ENCODE data around the gene IL22RA1.

IL22RA1 gene

DNA sequence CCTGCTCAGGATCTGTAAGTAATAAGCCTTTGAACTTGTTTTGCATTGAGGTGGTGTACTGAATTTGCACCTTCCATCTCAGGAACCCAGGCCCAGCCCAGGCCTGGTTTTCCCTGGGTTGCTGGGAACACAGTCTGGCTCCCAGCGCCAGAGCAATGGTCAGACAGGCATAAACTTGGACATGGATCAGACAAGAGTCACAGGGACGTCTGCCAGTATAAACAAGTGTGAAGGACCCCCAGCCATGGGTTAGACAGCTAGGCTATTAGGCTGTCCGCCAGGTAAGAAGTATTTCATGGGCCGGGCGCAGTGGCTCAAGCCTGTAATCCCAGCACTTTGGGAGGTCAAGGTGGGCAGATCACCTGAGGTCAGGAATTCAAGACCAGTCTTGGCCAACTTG is 38.7 kb upstream of the IL22RA1 start:
- no peaks in the 10 kb centered on the region for H3K36me3 ChIP-seq (ENCODE audit: control insufficient read depth, insufficient read depth, low read length)
- no peak overlapping the region for H3K4me3 ChIP-seq (ENCODE audit: insufficient read depth, low read depth, low read length)
- no peak overlapping the region for H3K27ac ChIP-seq (ENCODE audit: insufficient read depth, low read depth, low read length, poor library complexity, severe bottlenecking)
- H3K4me1 ChIP-seq (ENCODE audit: control insufficient read depth, insufficient read depth, low read length), result no peaks in the 10 kb centered on the region
- peaks cover 11% of the 10 kb centered on the region for H3K27me3 ChIP-seq (ENCODE audit: control insufficient read depth, insufficient read depth, low read length, poor library complexity, severe bottlenecking)
- H3K9me3 ChIP-seq (ENCODE audit: control insufficient read depth, low read length), result no peaks in the 10 kb centered on the region
- 95% methylated on average over 5 of the region's 5 CpGs for WGBS, 2 experiments

DNA sequence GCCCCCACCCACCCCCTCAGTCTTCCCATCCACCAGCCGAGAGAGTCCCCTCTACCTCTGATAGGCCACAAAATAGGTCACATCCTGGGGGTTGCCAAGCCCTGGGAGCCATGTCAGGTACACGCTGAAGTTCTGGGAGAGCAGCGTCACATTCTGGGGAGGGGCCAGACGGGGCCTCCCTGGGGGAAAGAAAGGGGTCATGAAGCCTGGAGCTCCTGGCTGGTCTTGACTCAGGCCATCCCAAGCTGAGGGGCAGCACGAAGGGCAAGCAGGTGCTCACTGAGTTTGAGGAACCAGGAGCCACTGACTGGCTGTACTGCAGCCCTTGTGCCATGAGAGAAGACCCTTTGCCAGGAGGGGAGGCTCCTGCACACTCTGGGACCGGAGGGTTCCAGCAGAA is 37.7 kb upstream of the IL22RA1 start:
- Histone ChIP-seq H3K36me3 (ENCODE audit: control insufficient read depth, insufficient read depth, low read length) (no peaks in the 10 kb centered on the region), H3K4me1 (ENCODE audit: control insufficient read depth, insufficient read depth, low read length) (no peaks in the 10 kb centered on the region), H3K4me3 (ENCODE audit: insufficient read depth, low read depth, low read length) (no peak overlapping the region), H3K27ac (ENCODE audit: insufficient read depth, low read depth, low read length, poor library complexity, severe bottlenecking) (no peak overlapping the region), H3K9me3 (ENCODE audit: control insufficient read depth, low read length) (no peaks in the 10 kb centered on the region), H3K27me3 (ENCODE audit: control insufficient read depth, insufficient read depth, low read length, poor library complexity, severe bottlenecking) (peaks cover 2% of the 10 kb centered on the region)
- WGBS, 2 experiments, result 92 to 93% methylated on average over 6 of the region's 6 CpGs

DNA sequence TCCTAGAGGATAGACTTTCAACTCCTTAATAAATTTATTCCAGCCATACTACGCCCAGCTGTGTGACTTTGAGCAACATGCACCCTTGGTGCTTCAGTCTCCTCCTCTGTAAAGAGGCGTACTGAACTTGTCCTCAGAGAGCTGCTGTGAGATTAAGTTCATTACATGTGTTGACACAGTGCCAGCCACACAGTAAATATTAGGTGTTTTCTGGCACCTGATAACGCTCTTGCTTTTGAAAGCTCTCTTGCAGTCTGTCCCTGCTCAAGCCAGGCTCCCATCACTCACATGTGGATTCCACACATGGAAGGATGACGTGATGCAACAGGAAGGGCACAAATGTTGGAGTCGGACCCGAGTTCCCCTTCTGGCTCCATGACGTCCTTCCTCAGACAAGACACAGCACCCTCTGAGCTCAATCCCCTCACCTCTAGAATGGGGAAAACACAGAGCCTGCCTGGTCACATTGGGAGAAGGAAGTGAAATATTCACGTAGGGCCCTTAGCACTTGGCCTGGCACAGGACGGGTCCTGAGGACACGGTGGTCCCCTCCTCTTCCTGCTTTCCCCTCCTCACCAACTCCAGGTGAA is 36.4 kb upstream of the IL22RA1 start:
- H3K36me3 ChIP-seq (ENCODE audit: control insufficient read depth, insufficient read depth, low read length), result no peaks in the 10 kb centered on the region
- H3K27me3 ChIP-seq (ENCODE audit: control insufficient read depth, insufficient read depth, low read length, poor library complexity, severe bottlenecking), result no peaks in the 10 kb centered on the region
- no peak overlapping the region for H3K27ac ChIP-seq (ENCODE audit: insufficient read depth, low read depth, low read length, poor library complexity, severe bottlenecking)
- no peak overlapping the region for H3K4me3 ChIP-seq (ENCODE audit: insufficient read depth, low read depth, low read length)
- no peaks in the 10 kb centered on the region for H3K4me1 ChIP-seq (ENCODE audit: control insufficient read depth, insufficient read depth, low read length)
- whole genome bisulfite sequencing, 2 experiments, result 93 to 95% methylated on average over 10 of the region's 10 CpGs
- H3K9me3 ChIP-seq (ENCODE audit: control insufficient read depth, low read length), result no peaks in the 10 kb centered on the region

GRCh38 chr1:24178407-24178806 is 35.5 kb upstream of the IL22RA1 start:
- 95 to 99% methylated on average over 2 to 3 of the region's 3 CpGs for WGBS, 2 experiments

GRCh38 chr1:24177161-24177560 is 34.2 kb upstream of the IL22RA1 start:
- no peak overlapping the region for H3K4me3 ChIP-seq (ENCODE audit: insufficient read depth, low read depth, low read length)
- H3K36me3 ChIP-seq (ENCODE audit: control insufficient read depth, insufficient read depth, low read length), result no peaks in the 10 kb centered on the region
- no peaks in the 10 kb centered on the region for H3K4me1 ChIP-seq (ENCODE audit: control insufficient read depth, insufficient read depth, low read length)
- no peaks in the 10 kb centered on the region for H3K9me3 ChIP-seq (ENCODE audit: control insufficient read depth, low read length)
- no peaks in the 10 kb centered on the region for H3K27me3 ChIP-seq (ENCODE audit: control insufficient read depth, insufficient read depth, low read length, poor library complexity, severe bottlenecking)
- no peak overlapping the region for H3K27ac ChIP-seq (ENCODE audit: insufficient read depth, low read depth, low read length, poor library complexity, severe bottlenecking)
- 90 to 96% methylated on average over 10 of the region's 10 CpGs for WGBS, 2 experiments

More at GRCh38 chr1:24178407-24178806, 35.5 kb upstream of the IL22RA1 start:
- Histone ChIP-seq H3K27ac (ENCODE audit: insufficient read depth, low read depth, low read length, poor library complexity, severe bottlenecking) (no peak overlapping the region), H3K4me3 (ENCODE audit: insufficient read depth, low read depth, low read length) (no peak overlapping the region), H3K27me3 (ENCODE audit: control insufficient read depth, insufficient read depth, low read length, poor library complexity, severe bottlenecking) (no peaks in the 10 kb centered on the region), H3K9me3 (ENCODE audit: control insufficient read depth, low read length) (no peaks in the 10 kb centered on the region), H3K36me3 (ENCODE audit: control insufficient read depth, insufficient read depth, low read length) (no peaks in the 10 kb centered on the region), H3K4me1 (ENCODE audit: control insufficient read depth, insufficient read depth, low read length) (no peaks in the 10 kb centered on the region)

DNA sequence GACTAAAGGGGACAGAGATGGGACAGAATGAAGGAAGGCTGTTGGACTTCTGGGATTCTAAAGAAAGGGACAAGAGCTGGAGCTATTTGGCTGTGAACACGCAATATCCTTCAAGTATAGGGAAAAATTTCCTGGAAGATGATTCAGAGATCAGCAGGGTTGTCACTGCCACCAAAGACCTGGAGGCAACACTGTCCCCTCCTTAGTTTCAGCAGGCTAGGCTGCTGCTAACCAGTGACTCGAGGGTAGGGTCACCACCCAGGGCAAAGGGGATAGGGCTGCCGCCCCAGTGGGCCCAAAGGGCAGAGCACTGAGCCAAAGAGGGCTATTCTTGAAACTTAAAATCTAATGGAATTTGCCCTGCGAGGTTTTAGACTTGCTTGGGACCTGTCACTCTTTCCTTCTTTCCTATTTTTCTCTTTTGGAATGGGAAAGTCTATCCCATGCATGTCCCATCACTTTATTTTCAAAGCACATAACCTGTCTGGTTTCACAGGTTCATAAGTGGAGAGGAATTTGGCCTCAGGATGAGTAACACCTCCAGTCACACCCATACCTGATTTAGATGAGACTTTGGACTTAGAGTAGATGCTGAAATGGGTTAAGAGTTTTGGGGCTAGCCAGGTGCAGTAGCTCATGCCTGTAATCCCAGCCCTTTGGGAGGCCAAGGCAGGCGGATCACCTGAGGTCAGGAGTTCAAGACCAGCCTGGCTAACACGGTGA is 32.3 kb upstream of the IL22RA1 start:
- 92 to 93% methylated on average over 6 of the region's 6 CpGs for WGBS, 2 experiments
- Histone ChIP-seq H3K4me1 (ENCODE audit: control insufficient read depth, insufficient read depth, low read length) (no peaks in the 10 kb centered on the region), H3K27ac (ENCODE audit: insufficient read depth, low read depth, low read length, poor library complexity, severe bottlenecking) (no peak overlapping the region), H3K27me3 (ENCODE audit: control insufficient read depth, insufficient read depth, low read length, poor library complexity, severe bottlenecking) (no peaks in the 10 kb centered on the region), H3K9me3 (ENCODE audit: control insufficient read depth, low read length) (no peaks in the 10 kb centered on the region), H3K4me3 (ENCODE audit: insufficient read depth, low read depth, low read length) (no peak overlapping the region), H3K36me3 (ENCODE audit: control insufficient read depth, insufficient read depth, low read length) (no peaks in the 10 kb centered on the region)

GRCh38 chr1:24173638-24174575 is 31.0 kb upstream of the IL22RA1 start:
- no peak overlapping the region for H3K27ac ChIP-seq (ENCODE audit: insufficient read depth, low read depth, low read length, poor library complexity, severe bottlenecking)
- H3K4me1 ChIP-seq (ENCODE audit: control insufficient read depth, insufficient read depth, low read length), result no peaks in the 10 kb centered on the region
- WGBS, 2 experiments, result 90 to 93% methylated on average over 5 of the region's 5 CpGs
- no peak overlapping the region for H3K4me3 ChIP-seq (ENCODE audit: insufficient read depth, low read depth, low read length)
- H3K27me3 ChIP-seq (ENCODE audit: control insufficient read depth, insufficient read depth, low read length, poor library complexity, severe bottlenecking), result no peaks in the 10 kb centered on the region
- no peaks in the 10 kb centered on the region for H3K9me3 ChIP-seq (ENCODE audit: control insufficient read depth, low read length)
- H3K36me3 ChIP-seq (ENCODE audit: control insufficient read depth, insufficient read depth, low read length), result no peaks in the 10 kb centered on the region

DNA sequence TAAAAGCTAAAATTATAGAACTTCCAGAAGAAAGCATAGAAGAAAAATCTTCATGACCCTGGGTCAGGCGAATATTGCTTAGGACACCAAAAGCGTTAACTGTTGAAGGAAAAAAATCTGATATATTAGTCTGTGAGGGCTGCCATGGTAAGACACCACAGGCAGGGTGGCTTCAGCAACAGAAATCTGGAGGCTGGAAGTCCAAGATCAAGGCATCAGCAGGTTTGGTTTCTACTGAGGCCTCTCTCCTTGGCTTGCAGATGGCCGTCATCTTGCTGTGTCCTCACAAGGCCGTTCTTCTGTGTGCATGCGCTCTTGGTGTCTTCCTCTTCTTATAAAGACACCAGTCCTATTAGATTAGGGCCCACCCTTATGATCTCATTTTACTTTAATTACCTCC is 29.7 kb upstream of the IL22RA1 start:
- Histone ChIP-seq H3K4me1 (ENCODE audit: control insufficient read depth, insufficient read depth, low read length) (no peaks in the 10 kb centered on the region), H3K4me3 (ENCODE audit: insufficient read depth, low read depth, low read length) (no peak overlapping the region), H3K27ac (ENCODE audit: insufficient read depth, low read depth, low read length, poor library complexity, severe bottlenecking) (no peak overlapping the region), H3K36me3 (ENCODE audit: control insufficient read depth, insufficient read depth, low read length) (no peaks in the 10 kb centered on the region), H3K9me3 (ENCODE audit: control insufficient read depth, low read length) (no peaks in the 10 kb centered on the region), H3K27me3 (ENCODE audit: control insufficient read depth, insufficient read depth, low read length, poor library complexity, severe bottlenecking) (no peaks in the 10 kb centered on the region)
- 93 to 96% methylated on average over 5 of the region's 5 CpGs for WGBS, 2 experiments

GRCh38 chr1:24169286-24169685 is 26.3 kb upstream of the IL22RA1 start:
- Histone ChIP-seq H3K27me3 (ENCODE audit: control insufficient read depth, insufficient read depth, low read length, poor library complexity, severe bottlenecking) (no peaks in the 10 kb centered on the region), H3K4me1 (ENCODE audit: control insufficient read depth, insufficient read depth, low read length) (no peaks in the 10 kb centered on the region), H3K27ac (ENCODE audit: insufficient read depth, low read depth, low read length, poor library complexity, severe bottlenecking) (no peak overlapping the region), H3K9me3 (ENCODE audit: control insufficient read depth, low read length) (no peaks in the 10 kb centered on the region), H3K36me3 (ENCODE audit: control insufficient read depth, insufficient read depth, low read length) (no peaks in the 10 kb centered on the region), H3K4me3 (ENCODE audit: insufficient read depth, low read depth, low read length) (no peak overlapping the region)
- WGBS, 2 experiments, result 95 to 96% methylated on average over 12 of the region's 12 CpGs

- no peaks in the 10 kb centered on the region for H3K4me1 ChIP-seq (ENCODE audit: control insufficient read depth, insufficient read depth, low read length)
- no peaks in the 10 kb centered on the region for H3K9me3 ChIP-seq (ENCODE audit: control insufficient read depth, low read length)
- 94 to 97% methylated on average over 7 of the region's 7 CpGs for WGBS, 2 experiments
- H3K27ac ChIP-seq (ENCODE audit: insufficient read depth, low read depth, low read length, poor library complexity, severe bottlenecking), result no peak overlapping the region
- no peaks in the 10 kb centered on the region for H3K36me3 ChIP-seq (ENCODE audit: control insufficient read depth, insufficient read depth, low read length)
- no peak overlapping the region for H3K4me3 ChIP-seq (ENCODE audit: insufficient read depth, low read depth, low read length)
- no peaks in the 10 kb centered on the region for H3K27me3 ChIP-seq (ENCODE audit: control insufficient read depth, insufficient read depth, low read length, poor library complexity, severe bottlenecking)
Measured at GRCh38 chr1:24168245-24168644, 25.3 kb upstream of the IL22RA1 start.
